Thyroid gland (tissue), 4 donors: ENCODE measurements around the gene PTPRJ.

Experiments
- POLR2A ChIP-seq, 2 donors: fragments of 450-650 bp; IDR thresholded peaks; one replicate each; pipeline ENCODE4 v1.6.1; 2017; ENCODE audit warnings: antibody characterized with exemption in 2 of 2, mild to moderate bottlenecking in 2 of 2, moderate library complexity in 1 of 2
- TF ChIP-seq, protein P1 (sequence below), 6 experiments: fragments of 200-600 bp in 3 of 6; fragments of 450-650 bp in 3 of 6; sonication (generic) in 3 of 6; IDR thresholded peaks; one replicate each; pipeline ENCODE4 v1.5.1; 2016 to 2019; ENCODE audit warnings: antibody characterized with exemption in 6 of 6, mild to moderate bottlenecking in 2 of 6, inconsistent platforms in 1 of 6, moderate library complexity in 1 of 6

DNA sequence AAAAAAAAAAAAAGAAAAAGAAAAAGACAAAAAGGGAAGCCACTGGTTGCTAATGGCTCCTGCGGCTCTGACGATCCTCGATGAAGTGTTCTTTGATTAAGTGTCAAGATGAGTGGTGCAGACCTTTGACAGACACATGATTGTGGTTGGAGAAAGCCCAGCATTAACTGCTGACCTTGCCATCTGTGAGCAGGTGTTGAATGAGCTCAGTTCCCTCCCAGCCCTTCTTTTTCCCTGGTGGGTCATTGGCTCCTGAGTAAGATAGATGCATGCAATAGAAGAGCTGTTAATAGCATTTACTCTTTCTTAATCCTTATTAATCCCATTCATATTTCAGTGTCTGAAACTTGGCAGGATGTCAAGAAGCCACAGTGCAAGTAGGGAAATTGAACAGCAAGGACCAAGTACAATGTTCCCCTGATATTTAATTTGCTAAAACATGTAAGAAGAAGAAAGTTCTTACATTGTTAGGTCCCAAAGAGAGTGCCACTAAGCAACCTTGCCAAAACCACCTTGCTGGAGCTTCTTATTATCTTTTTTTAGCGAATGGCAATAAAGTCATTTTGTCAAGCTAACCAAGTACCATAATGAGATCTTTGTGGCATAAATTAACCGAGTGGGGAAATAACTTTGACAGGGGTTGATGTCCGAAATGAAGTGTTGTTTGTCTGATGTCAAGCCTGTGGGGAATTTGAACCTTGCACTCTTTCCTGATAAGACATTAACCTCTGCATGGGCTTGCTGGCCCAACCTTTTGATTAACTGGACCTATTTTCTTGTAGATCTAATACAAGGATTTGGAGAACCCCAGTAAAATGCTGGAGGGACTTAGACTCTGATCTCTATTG lies 113.7 kb downstream of the PTPRJ start:
- TF ChIP-seq, protein P1, sequence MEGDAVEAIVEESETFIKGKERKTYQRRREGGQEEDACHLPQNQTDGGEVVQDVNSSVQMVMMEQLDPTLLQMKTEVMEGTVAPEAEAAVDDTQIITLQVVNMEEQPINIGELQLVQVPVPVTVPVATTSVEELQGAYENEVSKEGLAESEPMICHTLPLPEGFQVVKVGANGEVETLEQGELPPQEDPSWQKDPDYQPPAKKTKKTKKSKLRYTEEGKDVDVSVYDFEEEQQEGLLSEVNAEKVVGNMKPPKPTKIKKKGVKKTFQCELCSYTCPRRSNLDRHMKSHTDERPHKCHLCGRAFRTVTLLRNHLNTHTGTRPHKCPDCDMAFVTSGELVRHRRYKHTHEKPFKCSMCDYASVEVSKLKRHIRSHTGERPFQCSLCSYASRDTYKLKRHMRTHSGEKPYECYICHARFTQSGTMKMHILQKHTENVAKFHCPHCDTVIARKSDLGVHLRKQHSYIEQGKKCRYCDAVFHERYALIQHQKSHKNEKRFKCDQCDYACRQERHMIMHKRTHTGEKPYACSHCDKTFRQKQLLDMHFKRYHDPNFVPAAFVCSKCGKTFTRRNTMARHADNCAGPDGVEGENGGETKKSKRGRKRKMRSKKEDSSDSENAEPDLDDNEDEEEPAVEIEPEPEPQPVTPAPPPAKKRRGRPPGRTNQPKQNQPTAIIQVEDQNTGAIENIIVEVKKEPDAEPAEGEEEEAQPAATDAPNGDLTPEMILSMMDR (IDR thresholded peaks at IDR 0.05): no peak
- TF ChIP-seq POLR2A (IDR thresholded peaks at IDR 0.05): no peak
